H1 (cell line): ENCODE data around the gene ESRP2. TPM values are rescaled to one million over a fixed set of nuclear protein-coding genes. Genes with fewer than 3 reads are reported as not detected.

ENCODE experiments used
- CTCF ChIA-PET: fragments of 300-600 bp; sonication (Branson Sonifier 250); formaldehyde crosslinking; loops from one replicate; lab custom pipeline; 2021; ENCODE audit not compliant: partially characterized antibody; lab: Charles Lee
- POLR2A ChIA-PET: fragments of 300-600 bp; sonication (Branson Sonifier 250); formaldehyde crosslinking; loops from one replicate; lab custom pipeline; 2021; ENCODE audit warnings: inconsistent platforms; ENCODE audit not compliant: partially characterized antibody; lab: Charles Lee
- DNase-seq, 2 experiments: peaks; one replicate each; pipeline versions ENCODE4 v3.0.0 to v3.0.0-alpha.2; 2010 to 2022; ENCODE audit warnings: low spot score in 2 of 2, low read depth in 1 of 2, mixed read lengths in 1 of 2
- FAIRE-seq: peaks from 2 replicates; lab custom pipeline; 2011; peaks lifted over from hg19 to GRCh38; lab: Jason Lieb, UNC
- H2AFZ ChIP-seq: 2 replicates; pipeline ENCODE4 v1.8.1; 2012; ENCODE audit warnings: low read length, inconsistent platforms
- H2AK5ac ChIP-seq: 2 replicates; pipeline ENCODE4 v1.6.1; 2013; ENCODE audit warnings: low read depth, low read length
- H2BK120ac ChIP-seq: replicated peaks from 2 replicates; pipeline ENCODE3; 2013; ENCODE audit warnings: low read depth, low read length, inconsistent platforms
- H2BK12ac ChIP-seq: 2 replicates; pipeline ENCODE4 v1.6.1; 2013; ENCODE audit warnings: low read depth, low read length
- H2BK15ac ChIP-seq: 2 replicates; pipeline ENCODE4 v1.6.1; 2013; ENCODE audit warnings: low read length
- H2BK20ac ChIP-seq: 2 replicates; pipeline ENCODE4 v1.6.1; 2013; ENCODE audit warnings: low read length
- H2BK5ac ChIP-seq: 2 replicates; pipeline ENCODE4 v1.6.1; 2013; ENCODE audit warnings: low read depth, low read length
- H3K14ac ChIP-seq: 2 replicates; pipeline ENCODE4 v1.6.1; 2013; ENCODE audit warnings: inconsistent platforms; ENCODE audit not compliant: insufficient read length
- H3K18ac ChIP-seq: 2 replicates; pipeline ENCODE4 v1.6.1; 2013; ENCODE audit warnings: low read length; ENCODE audit errors: extremely low read depth
- H3K23ac ChIP-seq: 2 replicates; pipeline ENCODE4 v1.6.1; 2013; ENCODE audit warnings: inconsistent platforms; ENCODE audit not compliant: insufficient read length
- H3K23me2 ChIP-seq: 2 replicates; pipeline ENCODE4 v1.6.1; 2013; ENCODE audit warnings: low read depth, low read length
- H3K27ac ChIP-seq: 2 replicates; pipeline ENCODE4 v1.6.1; 2011; ENCODE audit warnings: low read depth, low read length, inconsistent platforms
- H3K27me3 ChIP-seq, 4 experiments: replicated peaks in 1 of 4; 1 replicate in 1 of 4; 2 replicates in 3 of 4; pipeline versions ENCODE4 v1.6.1 to v1.8.1; 2011 to 2013; ENCODE audit warnings: low read length in 3 of 4, mild to moderate bottlenecking in 3 of 4, inconsistent platforms in 2 of 4, mixed read lengths in 2 of 4, moderate library complexity in 1 of 4; ENCODE audit not compliant: control insufficient read depth in 3 of 4, insufficient read depth in 3 of 4; ENCODE audit errors: extremely low read depth in 1 of 4
- H3K36me3 ChIP-seq, 4 experiments: 2 replicates each; pipeline versions ENCODE4 v1.6.1 to v1.8.1; 2011 to 2013; ENCODE audit warnings: mild to moderate bottlenecking in 4 of 4, low read length in 3 of 4, moderate library complexity in 2 of 4, control low read depth in 1 of 4, inconsistent platforms in 1 of 4; ENCODE audit not compliant: insufficient read depth in 4 of 4, control insufficient read depth in 2 of 4
- H3K4ac ChIP-seq: replicated peaks from 2 replicates; pipeline ENCODE3; 2013; ENCODE audit warnings: low read length, low read depth, mixed read lengths, inconsistent platforms; ENCODE audit not compliant: insufficient read length
- H3K4me1 ChIP-seq, 4 experiments: replicated peaks in 1 of 4; 1 replicate in 1 of 4; 2 replicates in 3 of 4; pipeline versions ENCODE4 v1.6.1 to v1.8.1; 2011 to 2013; ENCODE audit warnings: low read length in 3 of 4, inconsistent platforms in 2 of 4, mixed read lengths in 1 of 4; ENCODE audit not compliant: insufficient read depth in 4 of 4, control insufficient read depth in 3 of 4
- H3K4me2 ChIP-seq, 2 experiments: 2 replicates each; pipeline versions ENCODE4 v1.6.1 to v1.8.1; 2011 to 2013; ENCODE audit warnings: low read depth in 2 of 2, low read length in 2 of 2, control low read depth in 1 of 2, inconsistent platforms in 1 of 2, mild to moderate bottlenecking in 1 of 2; ENCODE audit not compliant: insufficient read depth in 1 of 2
- H3K4me3 ChIP-seq, 4 experiments: fragments of 200-600, 300-600 bp in 1 of 4; sonication (generic), shearing (Covaris generic), sonication (Bioruptor Twin) in 1 of 4; 2 replicates each; pipeline versions ENCODE4 v1.5.1 to v1.8.1; 2011 to 2016; ENCODE audit warnings: low read length in 4 of 4, low read depth in 3 of 4, control low read depth in 2 of 4, inconsistent platforms in 2 of 4, mild to moderate bottlenecking in 2 of 4, mixed read lengths in 1 of 4, moderate library complexity in 1 of 4; ENCODE audit not compliant: insufficient read depth in 2 of 4; ENCODE audit errors: extremely low read depth in 1 of 4
- H3K56ac ChIP-seq: replicated peaks from 2 replicates; pipeline ENCODE3; 2013; ENCODE audit warnings: low read depth, mild to moderate bottlenecking, mixed read lengths, low read length, inconsistent platforms; ENCODE audit not compliant: insufficient read length
- H3K79me1 ChIP-seq: 2 replicates; pipeline ENCODE4 v1.6.1; 2013; ENCODE audit warnings: low read depth, low read length, control low read depth
- H3K79me2 ChIP-seq, 2 experiments: 2 replicates each; pipeline versions ENCODE4 v1.6.1 to v1.8.1; 2012 to 2013; ENCODE audit warnings: low read length in 2 of 2, mild to moderate bottlenecking in 2 of 2, inconsistent platforms in 1 of 2; ENCODE audit not compliant: insufficient read depth in 2 of 2, control insufficient read depth in 1 of 2
- H3K9ac ChIP-seq, 4 experiments: replicated peaks in 1 of 4; 1 replicate in 1 of 4; 2 replicates in 3 of 4; pipeline versions ENCODE4 v1.6.1 to v1.8.1; 2011 to 2013; ENCODE audit warnings: low read depth in 3 of 4, low read length in 3 of 4, control low read depth in 2 of 4, mild to moderate bottlenecking in 2 of 4, moderate library complexity in 2 of 4, inconsistent platforms in 1 of 4; ENCODE audit errors: extremely low read depth in 1 of 4
- H3K9me3 ChIP-seq, 2 experiments: 2 replicates each; pipeline versions ENCODE4 v1.6.1 to v1.8.1; 2012 to 2013; ENCODE audit warnings: mild to moderate bottlenecking in 2 of 2, moderate library complexity in 2 of 2, control low read depth in 1 of 2, inconsistent platforms in 1 of 2, low read depth in 1 of 2, low read length in 1 of 2, mixed read lengths in 1 of 2; ENCODE audit not compliant: insufficient read depth in 2 of 2
- H4K20me1 ChIP-seq, 2 experiments: replicated peaks in 1 of 2; 2 replicates each; pipeline versions ENCODE3 to v1.8.1; 2011 to 2013; ENCODE audit warnings: inconsistent platforms in 2 of 2, low read length in 2 of 2, mild to moderate bottlenecking in 1 of 2; ENCODE audit not compliant: insufficient read depth in 2 of 2, control insufficient read depth in 1 of 2
- H4K5ac ChIP-seq: 2 replicates; pipeline ENCODE4 v1.6.1; 2013; ENCODE audit warnings: low read length, low read depth, mixed read lengths, inconsistent platforms; ENCODE audit not compliant: insufficient read length
- H4K8ac ChIP-seq: 2 replicates; pipeline ENCODE4 v1.8.0; 2013; ENCODE audit warnings: mild to moderate bottlenecking, moderate library complexity, low read length, inconsistent platforms; ENCODE audit not compliant: insufficient read depth; ENCODE audit errors: extremely low read depth
- H4K91ac ChIP-seq: replicated peaks from 2 replicates; pipeline ENCODE3; 2013; ENCODE audit warnings: low read length, mixed read lengths, inconsistent platforms; ENCODE audit not compliant: insufficient read length
- E2F6 ChIP-seq: IDR thresholded peaks from 2 replicates; pipeline ENCODE4 v1.6.1; 2012; ENCODE audit warnings: inconsistent platforms
- WGBS, 2 experiments: shearing (Covaris generic) in 1 of 2; methylation state at CpG; one replicate each; pipeline versions ENCODE4 v1.1.6 to v1.1.7; 2013 to 2015; ENCODE audit warnings: low lambda C conversion rate in 2 of 2, mixed read lengths in 2 of 2, inconsistent platforms in 1 of 2, low coverage in 1 of 2, missing lambda C conversion rate in 1 of 2; ENCODE audit not compliant: insufficient replicate concordance in 2 of 2, insufficient coverage in 1 of 2, insufficient read length in 1 of 2; ENCODE audit errors: extremely low coverage in 1 of 2, missing lambda C conversion rate in 1 of 2; 5-methylcytosine and 5-hydroxymethylcytosine counted together
- polyA plus RNA-seq, 7 experiments: library from polyadenylated mRNA; depleted of rRNA in 3 of 7; stranded (reverse) in 5 of 7; unstranded in 2 of 7; fragments of >200 nt in 5 of 7; fragments of 200-250 nt in 2 of 7; gene quantifications; 1 replicate in 5 of 7; 2 replicates in 1 of 7; 4 replicates in 1 of 7; pipeline versions ENCODE4 v1.2.1 to v1.2.3, GENCODE V29; 2011 to 2013; ENCODE audit warnings: missing spikeins in 2 of 7, mixed read lengths in 2 of 7
- total RNA-seq: library from RNA; stranded (reverse); fragmentation: NEBNext Ultra II Directional; extraction: Animal tissue kit (Norgen Biotek cat#: 25700); gene quantifications from 2 replicates; pipeline ENCODE4 v1.2.1, GENCODE V29; 2021

Gene ESRP2
- total and polyA plus RNA-seq, 2 of the 8 experiments (the other 6 are each of a cell fraction or from before 2014, with no cell fraction given), result 35.1 to 45.8 TPM

DNA sequence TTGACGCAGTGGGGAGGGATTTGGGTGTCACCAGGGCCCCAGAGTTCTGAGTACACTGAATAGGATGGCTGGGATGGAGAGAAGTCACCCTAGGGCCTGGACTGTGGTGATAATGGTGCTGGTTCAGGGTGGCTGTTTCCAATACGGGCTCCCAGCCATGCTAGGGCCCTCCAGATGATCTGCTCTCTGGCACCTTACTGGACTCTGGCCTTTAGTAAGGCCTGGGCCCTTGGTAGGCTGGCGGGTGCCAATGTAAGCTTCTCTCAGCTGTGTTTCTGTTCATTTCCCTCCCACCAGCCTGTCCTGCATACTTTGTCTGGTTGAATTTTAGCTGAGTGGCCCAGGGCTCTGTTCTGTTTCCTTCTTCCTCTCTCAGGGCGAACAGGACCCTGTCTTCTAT is 12.0 kb upstream of the ESRP2 start:
- no peak overlapping the region for H2AK5ac ChIP-seq
- no peak overlapping the region for H2BK20ac ChIP-seq
- H3K79me1 ChIP-seq, result peaks cover 2% of the 10 kb centered on the region; the same call in 1 of the 2 replicates
- no peak overlapping the region for H2BK12ac ChIP-seq
- no peak overlapping the region for H2AFZ ChIP-seq
- no peaks in the 10 kb centered on the region for H4K20me1 ChIP-seq
- H3K9me3 ChIP-seq, result no peaks in the 10 kb centered on the region
- no peak overlapping the region for H4K91ac ChIP-seq
- CTCF ChIA-PET, result interaction anchor here (1.1 to 6.2 kb wide), 3 partner anchors 7 to 54 kb away, joined by 4 to 108 read pairs (median 10); partner anchors contain the start of gene SLC7A6
- POLR2A ChIA-PET, result interaction anchor here (2.4 kb wide), 1 partner anchor 12 kb away, joined by 6 read pairs; the partner anchor contains the start of gene ESRP2
- no peak for FAIRE-seq
- peak overlapping the region; percentile 57; the same call in 1 of the 2 replicates for H4K8ac ChIP-seq
- no peak overlapping the region for H3K27ac ChIP-seq
- H3K27me3 ChIP-seq, result peaks cover 0 to 8% (median 5%) of the 10 kb centered on the region in 4 experiments; a peak in 5 of 7 replicates
- WGBS, 2 experiments, result 88% methylated on average over 4 of the region's 4 CpGs; no CpG with 5 or more reads in 1 of the 2 experiments
- H3K56ac ChIP-seq, result no peak overlapping the region
- H2BK120ac ChIP-seq, result no peak overlapping the region
- no peak overlapping the region for H3K23ac ChIP-seq
- no peak overlapping the region for H4K5ac ChIP-seq
- H3K4me2 ChIP-seq, result no peak overlapping the region
- H3K9ac ChIP-seq, result no peak overlapping the region
- no peak for TF ChIP-seq E2F6
- TF ChIP-seq, all 59 proteins: peak for 0
- Histone ChIP-seq H3K14ac (no peak overlapping the region), H2BK15ac (no peak overlapping the region), H3K36me3 (no peaks in the 10 kb centered on the region), H3K4me1 (peaks cover 0 to 5% (median 3%) of the 10 kb centered on the region in 4 experiments; a peak in 5 of 7 replicates), H3K18ac (no peak overlapping the region), H2BK5ac (no peak overlapping the region; the same call in 1 of the 2 replicates), H3K79me2 (no peaks in the 10 kb centered on the region), H3K23me2 (peaks cover 13% of the 10 kb centered on the region; the same call in 1 of the 2 replicates), H3K4ac (no peak overlapping the region), H3K4me3 (no peak overlapping the region)
- no peak for DNase-seq
